K562 treated with DMSO at 1 percent for 48 hours (cell line): Measurements from ENCODE around the gene BTBD19. TPM values are rescaled to one million over a fixed set of nuclear protein-coding genes. Genes with fewer than 3 reads are reported as not detected.

Experiments
- total RNA-seq: library from RNA; unstranded; fragments of 300-600 nt; gene quantifications from 2 replicates; pipeline ENCODE4 v1.2.3, GENCODE V29; 2022; ENCODE audit warnings: low replicate concordance; ENCODE audit errors: extremely low read depth

BTBD19 gene
- not detected in 2 replicates for total RNA-seq

GRCh38 chr1:44808063-44808937 lies at the start of gene BTBD19:
Gene BTBD19 (plus strand): TSS chr1:44808523. CDS start chr1:44808821, 298 bp downstream.

GRCh38 chr1:44775078-44775929 lies 33.0 kb upstream of the BTBD19 start, which contains the start of gene RPS8:
Gene RPS8 (plus strand): TSS chr1:44775540. CDS start chr1:44775597, 57 bp downstream.

DNA sequence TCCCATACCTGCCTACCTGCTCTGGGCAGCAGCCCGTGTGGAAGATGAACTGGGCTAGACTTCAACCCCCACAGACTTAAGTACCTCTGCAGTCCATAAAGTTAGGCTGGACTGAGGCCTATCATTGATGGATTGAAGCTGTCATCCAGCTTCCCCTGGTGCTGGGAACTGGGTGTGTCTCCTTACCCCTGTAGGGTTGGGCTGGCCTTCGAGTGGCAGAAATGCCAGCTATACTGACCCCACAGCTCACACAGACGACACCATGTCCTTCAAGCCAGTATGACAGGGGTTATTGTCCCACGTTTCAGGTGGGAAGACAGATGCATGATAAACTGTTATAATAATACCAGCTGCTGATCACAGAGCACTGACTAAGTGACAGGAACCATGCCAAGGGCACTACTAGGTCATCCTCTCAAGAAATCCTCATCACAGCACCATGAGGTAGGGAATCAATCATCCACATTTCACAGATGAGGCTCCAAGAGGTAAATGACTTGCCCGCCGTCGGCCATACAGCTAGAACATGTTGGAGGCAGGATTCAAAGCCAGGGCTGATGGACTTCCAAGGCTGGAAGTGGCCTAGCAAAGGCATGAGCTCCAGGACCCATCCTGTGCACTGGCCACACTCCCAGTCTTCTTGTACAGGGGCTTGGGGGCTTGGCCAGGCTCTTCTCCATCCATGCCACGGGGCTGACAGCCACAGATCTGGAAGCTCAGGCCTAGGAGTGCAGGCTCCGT lies 20.0 kb upstream of the BTBD19 start, which contains the start of gene BEST4:
TSS of gene BEST4 (minus strand) at position 51 of the 741 bp plus-strand sequence. CDS start 465 bp downstream, outside the sequence.

DNA sequence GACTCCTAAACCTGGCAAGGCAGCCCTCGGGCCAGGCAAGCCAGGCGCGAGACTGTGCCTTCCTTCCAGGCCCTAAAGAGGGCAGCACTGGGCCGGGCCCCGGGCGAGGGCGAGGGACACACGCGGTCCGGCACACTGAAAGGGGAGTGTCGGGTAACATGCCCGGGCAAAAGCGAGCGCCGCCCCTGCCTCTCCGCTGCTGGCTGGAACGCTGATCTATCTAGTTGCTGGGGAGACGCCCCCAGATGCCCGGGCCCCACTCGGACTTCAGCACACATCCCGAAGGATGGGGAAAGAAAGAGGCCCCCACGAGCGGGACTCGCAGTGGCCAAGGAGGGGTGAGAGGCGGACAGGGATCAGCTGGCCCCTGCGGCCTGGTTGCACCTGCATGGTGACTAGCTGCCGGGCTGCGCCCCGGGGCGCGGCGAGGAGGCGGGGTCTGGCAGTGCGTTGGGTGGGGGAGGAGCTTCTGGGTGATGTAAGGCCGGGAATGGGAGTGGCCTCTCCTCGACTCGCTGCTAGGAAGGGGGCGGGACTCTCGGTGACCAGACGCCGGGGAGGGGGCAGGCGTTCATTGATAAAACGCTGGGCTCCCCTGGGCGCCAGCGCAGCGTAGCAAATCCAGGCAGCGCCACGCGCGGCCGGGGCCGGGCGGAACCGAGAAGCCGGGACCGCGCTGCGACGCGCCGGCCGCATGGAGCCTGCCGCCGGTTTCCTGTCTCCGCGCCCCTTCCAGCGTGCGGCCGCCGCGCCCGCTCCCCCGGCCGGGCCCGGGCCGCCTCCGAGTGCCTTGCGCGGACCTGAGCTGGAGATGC lies 8.3 kb upstream of the BTBD19 start, which contains the start of gene PLK3:
TSS of gene PLK3 (plus strand) at position 608 of the 815 bp plus-strand sequence. CDS start at position 695, 87 bp downstream.

GRCh38 chr1:44806704-44807363 lies 1.5 kb upstream of the BTBD19 start, which contains the start of gene DYNLT4:
Gene DYNLT4 (minus strand): TSS chr1:44807351. CDS start chr1:44806668, 683 bp downstream.

DNA sequence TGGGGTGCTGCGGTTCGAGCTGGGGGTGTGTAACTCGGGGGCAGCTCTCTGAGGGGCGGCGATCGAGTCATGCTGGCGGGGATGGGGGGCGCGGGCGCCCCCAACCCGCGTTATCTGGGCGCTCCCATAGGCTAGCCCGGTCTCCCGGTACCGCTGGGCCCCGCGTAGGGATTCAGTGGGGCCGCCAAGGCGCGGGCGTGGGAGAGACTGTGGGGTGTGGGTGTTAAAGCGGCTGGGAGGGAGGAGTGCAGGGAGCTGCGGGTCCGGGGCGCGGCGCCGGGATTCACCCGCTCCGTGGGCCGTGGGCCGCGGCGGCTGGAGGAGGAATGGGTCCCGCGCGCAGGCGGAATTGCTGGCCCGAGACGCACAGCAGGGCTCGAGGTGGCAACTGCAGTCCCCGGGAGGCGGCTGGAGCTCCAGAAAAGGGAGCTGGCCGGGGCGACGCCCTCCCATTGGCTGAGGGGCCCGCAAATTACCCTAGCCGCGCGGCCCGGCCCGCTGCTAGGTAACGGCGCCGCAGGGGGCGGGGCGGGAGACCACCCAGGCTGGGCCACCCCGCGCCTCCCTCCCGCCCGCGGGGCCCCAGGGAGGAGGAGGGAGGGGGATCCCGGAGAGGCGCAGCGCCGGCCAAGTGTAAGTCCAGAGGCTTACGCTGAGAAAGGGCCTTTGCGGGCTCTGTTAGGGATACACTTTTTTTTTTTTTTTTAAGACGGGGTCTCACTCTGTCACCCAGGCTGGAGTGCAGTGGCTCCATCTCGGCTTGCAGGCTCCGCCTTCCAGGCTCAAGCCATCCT lies 34.7 kb downstream of the BTBD19 start, which contains the start of gene PTCH2:
TSS of gene PTCH2 (minus strand) at position 392 of the 794 bp plus-strand sequence. CDS start at position 71, 321 bp downstream.

Other genes starting within 250 kb of the BTBD19 start
- not detected in 2 replicates for gene TMEM53, start 134.0 kb upstream of the BTBD19 start, total RNA-seq
- not detected in 2 replicates for gene ARMH1, start 133.8 kb upstream of the BTBD19 start, total RNA-seq
- not detected in 2 replicates for gene RNU5D-1, start 77.4 kb upstream of the BTBD19 start, total RNA-seq
- not detected in 2 replicates for gene KIF2C, start 68.7 kb upstream of the BTBD19 start, total RNA-seq
- gene RPS8, start 33.0 kb upstream of the BTBD19 start, total RNA-seq = 4,012 and 8,491 TPM in 2 replicates
- gene BEST4, start 20.4 kb upstream of the BTBD19 start, total RNA-seq = not detected in 2 replicates
- gene PLK3, start 8.1 kb upstream of the BTBD19 start, total RNA-seq = not detected in 2 replicates
- not detected in 2 replicates for gene DYNLT4, start 1.2 kb upstream of the BTBD19 start, total RNA-seq
- gene PTCH2, start 34.7 kb downstream of the BTBD19 start, total RNA-seq = not detected in 2 replicates
- gene EIF2B3, start 178.1 kb downstream of the BTBD19 start, total RNA-seq = not detected in 2 replicates
- not detected in 2 replicates for gene HECTD3, start 202.8 kb downstream of the BTBD19 start, total RNA-seq
- not detected in 2 replicates for gene UROD, start 203.7 kb downstream of the BTBD19 start, total RNA-seq